WTC11 (cell line): ENCODE measurements around the gene PAPOLG.

Source experiments
- CREB1 ChIP-seq: sonication (generic); formaldehyde crosslinking; IDR thresholded peaks from 2 replicates; pipeline ENCODE4 v1.8.0; 2023; ENCODE audit warnings: mild to moderate bottlenecking, missing genetic modification reagents
- CTCF ChIP-seq: fragments of 200-600 bp; IDR thresholded peaks from 2 replicates; pipeline ENCODE4 v1.8.0; 2022; ENCODE audit warnings: antibody characterized with exemption
- E2F4 ChIP-seq: sonication (generic); formaldehyde crosslinking; IDR thresholded peaks from 2 replicates; pipeline ENCODE4 v1.8.1; 2022; ENCODE audit warnings: low read depth, mild to moderate bottlenecking, moderate library complexity, missing genetic modification reagents, borderline replicate concordance
- E2F5 ChIP-seq: sonication (generic); formaldehyde crosslinking; IDR thresholded peaks from 2 replicates; pipeline ENCODE4 v1.8.1; 2022; ENCODE audit warnings: mild to moderate bottlenecking, moderate library complexity, missing genetic modification reagents
- FOXP1 ChIP-seq: sonication (generic); formaldehyde crosslinking; IDR thresholded peaks from 2 replicates; pipeline ENCODE4 v1.8.0; 2022; ENCODE audit warnings: missing genetic modification reagents, mild to moderate bottlenecking, moderate library complexity, borderline replicate concordance
- FOXP4 ChIP-seq: sonication (generic); formaldehyde crosslinking; IDR thresholded peaks from 2 replicates; pipeline ENCODE4 v1.8.0; 2022; ENCODE audit warnings: mild to moderate bottlenecking, missing genetic modification reagents
- JUN ChIP-seq: sonication (generic); formaldehyde crosslinking; IDR thresholded peaks from 2 replicates; pipeline ENCODE4 v1.8.0; 2023; ENCODE audit warnings: mild to moderate bottlenecking, missing genetic modification reagents
- MYBL2 ChIP-seq: sonication (generic); formaldehyde crosslinking; IDR thresholded peaks from 2 replicates; pipeline ENCODE4 v1.8.1; 2023; ENCODE audit warnings: mild to moderate bottlenecking, moderate library complexity, missing genetic modification reagents
- NR2C2 ChIP-seq: sonication (generic); formaldehyde crosslinking; IDR thresholded peaks from 2 replicates; pipeline ENCODE4 v1.8.0; 2022; ENCODE audit warnings: mild to moderate bottlenecking, missing genetic modification reagents
- NR3C1 ChIP-seq: sonication (generic); formaldehyde crosslinking; conservative IDR thresholded peaks from 2 replicates; pipeline ENCODE4 v1.8.1; 2023; ENCODE audit warnings: low read depth, mild to moderate bottlenecking, missing genetic modification reagents
- RORB ChIP-seq: fragments of 250-450 bp; sonication (Bioruptor Pico); IDR thresholded peaks from 2 replicates; pipeline ENCODE4 v1.9.0; 2021; ENCODE audit warnings: mild to moderate bottlenecking
- SMAD4 ChIP-seq: sonication (generic); formaldehyde crosslinking; IDR thresholded peaks from 2 replicates; pipeline ENCODE4 v1.8.0; 2022; ENCODE audit warnings: mild to moderate bottlenecking, missing genetic modification reagents
- SP1 ChIP-seq: sonication (generic); formaldehyde crosslinking; conservative IDR thresholded peaks from 2 replicates; pipeline ENCODE4 v1.8.1; 2022; ENCODE audit warnings: missing genetic modification reagents
- TP53 ChIP-seq: sonication (generic); formaldehyde crosslinking; IDR thresholded peaks from 2 replicates; pipeline ENCODE4 v1.8.1; 2023; ENCODE audit warnings: mild to moderate bottlenecking, missing genetic modification reagents

- TF ChIP-seq SMAD4 (CRISPR knock-in tag): no peak
- TF ChIP-seq RORB: no peak
- TF ChIP-seq FOXP4 (CRISPR knock-in tag): no peak
- no peak for TF ChIP-seq SP1
- no peak for TF ChIP-seq CTCF
- TF ChIP-seq FOXP1: no peak
- no peak for TF ChIP-seq E2F5 (CRISPR knock-in tag)
- TF ChIP-seq CREB1 (CRISPR knock-in tag): no peak
- no peak for TF ChIP-seq NR3C1 (CRISPR knock-in tag)
- TF ChIP-seq E2F4 (CRISPR knock-in tag): no peak
- TF ChIP-seq JUN (CRISPR knock-in tag): no peak
- TF ChIP-seq MYBL2: no peak
- TF ChIP-seq TP53: no peak
- no peak for TF ChIP-seq NR2C2
Observed at GRCh38 chr2:60739156-60739555, 16.9 kb upstream of the PAPOLG start.
